Aorta (tissue), 5 donors: Measurements from ENCODE around the gene NDUFV1. TPM values are rescaled to one million over a fixed set of nuclear protein-coding genes. Genes with fewer than 3 reads are reported as not detected.
"Not testable (repeated sequence)": the region's sequence is repeated elsewhere in the genome, so short reads cannot be mapped to it uniquely, and the experiment has no call there.

Experiments used
- ATAC-seq: fragments of 200-7000 bp; cut with Tn5 transposase; one replicate; pipeline ENCODE4 v1.9.1; 2022; ENCODE audit warnings: moderate library complexity; ENCODE audit not compliant: low FRiP score
- DNase-seq, 2 donors: peaks; one replicate each; pipeline ENCODE4 v3.0.0-alpha.2; 2020
- H3K27ac ChIP-seq, 2 donors: one replicate each; pipeline ENCODE4 v1.5.1; 2013; ENCODE audit warnings: low read length in 2 of 2, mild to moderate bottlenecking in 2 of 2, moderate library complexity in 2 of 2, control low read depth in 1 of 2, inconsistent platforms in 1 of 2, low read depth in 1 of 2
- H3K27me3 ChIP-seq, 2 donors: one replicate each; pipeline ENCODE4 v1.6.1; 2013; ENCODE audit warnings: control low read depth in 1 of 2, low read length in 1 of 2, mild to moderate bottlenecking in 1 of 2, moderate library complexity in 1 of 2; ENCODE audit not compliant: insufficient read depth in 2 of 2, control insufficient read depth in 1 of 2
- H3K36me3 ChIP-seq, 2 donors: one replicate each; pipeline ENCODE4 v1.6.1; 2013; ENCODE audit warnings: control low read depth in 1 of 2, low read length in 1 of 2, mild to moderate bottlenecking in 1 of 2; ENCODE audit not compliant: insufficient read depth in 2 of 2, control insufficient read depth in 1 of 2
- H3K4me1 ChIP-seq, 2 donors: one replicate each; pipeline ENCODE4 v1.6.1; 2013; ENCODE audit warnings: low read length in 2 of 2, control low read depth in 1 of 2, mild to moderate bottlenecking in 1 of 2, moderate library complexity in 1 of 2; ENCODE audit not compliant: insufficient read depth in 2 of 2, control insufficient read depth in 1 of 2
- H3K4me3 ChIP-seq, 2 donors: one replicate each; pipeline ENCODE4 v1.5.1; 2013; ENCODE audit warnings: low read length in 2 of 2, control low read depth in 1 of 2, mild to moderate bottlenecking in 1 of 2
- H3K9me3 ChIP-seq: one replicate; pipeline ENCODE4 v1.6.1; 2013; ENCODE audit warnings: mild to moderate bottlenecking, low read length; ENCODE audit not compliant: control insufficient read depth
- WGBS, 2 donors: extraction: QIAGEN DNeasy Blood & Tissue Kit; methylation state at CpG; one replicate each; pipeline ENCODE4 v1.1.7; 2013; 5-methylcytosine and 5-hydroxymethylcytosine counted together
- intact Hi-C, 2 donors: fragments of 100-400 bp; cut with DNase I; formaldehyde crosslinking; loops; one replicate each; pipeline versions ENCODE4 v1.14.2 to v1.15.0; 2022
- polyA plus RNA-seq, 2 donors: library from polyadenylated mRNA; stranded (reverse); fragments of 200-250 nt; gene quantifications; one replicate each; pipeline ENCODE4 v1.2.3, GENCODE V29; 2013
- total RNA-seq, 2 donors: library from RNA; stranded (reverse); fragmentation: NEBNext Ultra II Directional; extraction: Animal tissue kit (Norgen Biotek cat#: 25700); gene quantifications; one replicate each; pipeline ENCODE4 v1.2.1, GENCODE V29; 2021
- donor health status: healthy with polysubstance abuse.
- donor health status: Bipolar disorder and iron deficiency.
- donor health status: DM: no; HTN: no; CAD: no.
- donor health status: DM: no; HTN: no; CAD: no.
- donor health status: DM: yes; HTN: yes; CAD: no.

NDUFV1 gene
- total and polyA plus RNA-seq, 4 donors: 104 to 295 (median 118) TPM

DNA sequence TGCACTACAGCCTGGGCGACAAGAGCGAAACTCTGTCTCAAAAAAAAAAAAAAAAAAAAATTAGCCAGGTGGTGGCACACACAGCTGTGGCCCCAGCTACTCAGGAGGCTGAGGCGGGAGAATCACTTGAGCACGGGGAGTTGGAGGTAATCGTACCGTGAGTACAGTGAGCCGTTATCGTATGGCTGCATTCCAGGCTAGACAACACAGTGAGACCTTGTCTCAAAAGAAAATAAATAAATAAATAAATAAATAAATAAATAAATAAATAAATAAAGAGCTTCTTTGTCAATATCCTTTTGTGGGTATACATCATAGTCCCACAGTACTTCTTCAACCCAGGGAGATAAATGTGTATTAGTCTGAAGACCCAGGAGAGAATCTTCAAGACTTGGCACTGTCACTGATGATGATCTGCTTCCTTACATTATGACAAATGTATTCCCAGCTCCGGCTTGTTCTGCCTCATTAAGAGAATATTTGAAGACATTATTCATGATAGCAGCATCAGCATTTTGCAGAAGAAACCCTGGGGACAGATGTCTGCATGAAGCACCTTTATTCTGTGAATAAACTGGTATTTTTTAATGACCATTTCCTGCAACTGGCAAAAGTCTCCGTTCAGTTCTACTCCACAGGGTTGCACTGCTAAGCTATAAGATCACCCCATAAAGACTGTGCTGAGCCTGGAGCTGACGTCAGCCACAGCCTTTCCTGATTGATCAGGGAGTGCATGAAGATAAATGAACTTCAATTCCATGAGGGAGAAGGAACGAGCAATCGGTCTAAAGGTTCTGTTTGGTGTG, 45.4 kb downstream of the NDUFV1 start:
- intact Hi-C loops: no loop called here
- DNase-seq (no peak), ATAC-seq (no peak)
- Histone ChIP-seq H3K4me3 (no peak overlapping the region), H3K4me1 (no peaks in the 10 kb centered on the region), H3K27ac (no peak overlapping the region), H3K27me3 (no peaks in the 10 kb centered on the region), H3K9me3 (no peaks in the 10 kb centered on the region), H3K36me3 (no peaks in the 10 kb centered on the region)
- 45 to 51% methylated on average over 13 of the region's 13 CpGs for WGBS, 2 donors

DNA sequence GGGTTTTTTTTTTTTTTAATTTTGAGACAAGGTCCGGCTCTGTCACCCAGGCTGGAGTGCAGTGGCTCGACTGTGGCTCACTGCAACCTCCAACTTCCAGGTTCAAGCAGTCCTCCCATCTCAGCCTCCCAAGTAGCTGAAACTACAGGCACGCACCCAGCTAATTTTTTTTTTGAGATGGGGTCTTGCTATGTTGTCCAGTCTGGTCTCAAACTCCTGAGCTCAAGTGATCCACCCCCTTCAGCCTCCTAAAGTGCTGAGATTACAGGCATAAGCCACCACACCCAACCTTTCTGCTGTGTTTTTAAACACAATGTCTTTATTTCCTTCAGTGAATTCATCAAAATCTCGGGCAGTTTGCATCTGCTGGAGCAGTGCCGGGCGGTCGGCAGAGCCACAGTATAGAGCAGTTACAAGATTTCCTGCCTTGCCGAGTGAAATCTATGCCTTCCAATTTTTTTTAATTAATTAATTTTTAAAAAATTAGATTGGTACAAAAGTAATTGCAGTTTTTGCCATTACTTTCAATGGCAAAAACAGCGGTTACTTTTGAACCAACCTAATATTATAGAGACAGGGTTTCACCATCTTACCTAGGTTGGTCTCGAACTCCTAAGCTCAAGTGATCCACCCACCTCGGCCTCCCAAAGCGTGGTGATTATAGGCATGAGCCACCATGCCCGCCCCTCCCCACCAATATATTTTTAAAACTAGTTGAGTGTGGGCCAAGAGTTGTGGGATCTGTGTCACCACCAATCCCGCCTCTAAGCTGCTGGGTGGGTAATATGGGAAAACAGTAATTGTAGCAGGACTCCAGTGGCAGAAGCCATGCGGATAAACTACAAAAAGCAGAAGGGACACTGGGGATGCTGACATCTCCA, 46.5 kb downstream of the NDUFV1 start:
- Histone ChIP-seq H3K36me3 (no peaks in the 10 kb centered on the region), H3K27me3 (no peaks in the 10 kb centered on the region), H3K4me3 (no peak overlapping the region), H3K9me3 (no peaks in the 10 kb centered on the region), H3K4me1 (no peaks in the 10 kb centered on the region), H3K27ac (no peak overlapping the region)
- intact Hi-C loops: no loop called here
- ATAC-seq: no peak
- peak in 1 of 2 donors; percentile 25 for DNase-seq
- whole genome bisulfite sequencing, 2 donors: 67 to 76% methylated on average over 15 of the region's 15 CpGs

DNA sequence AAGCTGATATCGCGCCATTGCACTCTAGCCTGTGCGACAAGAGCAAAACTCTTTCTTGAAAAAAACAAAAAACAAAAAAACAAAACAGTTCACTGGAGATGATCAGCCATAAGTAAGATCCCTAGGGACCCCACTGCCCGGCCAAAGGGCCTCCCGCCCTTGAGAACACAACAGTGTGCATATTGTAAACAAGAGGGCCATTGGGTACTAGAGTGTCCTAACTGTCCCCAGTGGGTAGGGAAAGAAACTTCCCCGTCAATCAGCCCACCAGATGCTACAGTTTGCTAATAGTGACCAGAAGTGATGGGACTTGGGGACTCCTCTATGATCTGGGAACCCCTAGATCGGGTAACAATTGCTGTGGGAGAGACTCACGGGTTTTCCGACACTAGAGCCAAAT, 47.5 kb downstream of the NDUFV1 start:
- no peaks in the 10 kb centered on the region for H3K27me3 ChIP-seq
- peak in 1 of 2 donors; percentile 31 for DNase-seq

DNA sequence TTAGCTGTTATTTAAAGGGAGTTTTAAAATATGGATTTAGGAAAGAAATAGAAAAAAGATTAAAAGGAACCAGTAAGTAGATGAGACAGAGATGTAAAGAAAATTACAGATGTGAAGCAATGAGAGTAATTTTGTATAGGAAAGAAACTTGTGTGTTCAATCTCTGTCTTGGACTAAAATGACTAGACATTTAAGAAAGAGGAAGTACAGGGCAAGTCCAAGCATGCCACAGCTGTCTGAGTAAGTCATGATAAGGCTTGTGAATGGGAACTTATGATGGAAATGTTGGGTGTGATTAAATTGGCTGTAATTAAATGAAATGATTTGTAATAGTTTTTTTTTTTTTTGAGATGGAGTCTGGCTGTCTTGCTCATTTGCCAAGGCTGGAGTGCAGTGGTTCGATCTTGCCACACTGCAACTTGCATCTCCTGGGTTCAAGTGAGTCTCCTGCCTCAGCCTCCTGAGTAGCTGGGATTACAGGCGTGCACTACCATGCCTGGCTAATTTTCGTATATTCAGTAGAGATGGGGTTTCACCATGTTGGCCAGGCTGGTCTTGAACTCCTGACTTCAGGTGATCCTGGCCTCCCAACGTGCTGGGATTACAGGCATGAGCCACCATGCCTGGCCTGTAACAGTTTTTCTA, 49.7 kb downstream of the NDUFV1 start:
- ATAC-seq: no peak
- Histone ChIP-seq H3K36me3 (no peaks in the 10 kb centered on the region), H3K4me3 (no peak overlapping the region), H3K4me1 (no peaks in the 10 kb centered on the region), H3K9me3 (no peaks in the 10 kb centered on the region), H3K27ac (no peak overlapping the region), H3K27me3 (no peaks in the 10 kb centered on the region)
- intact Hi-C loops: loop anchor here in 1 of 2 donors (5.0 kb wide), 1 partner anchor 74 kb away; the partner anchor contains the start of gene GSTP1
- WGBS, 2 donors: 95% methylated on average over 4 of the region's 4 CpGs
- DNase-seq: no peak

More for the DNA sequence above, 47.5 kb downstream of the NDUFV1 start:
- Histone ChIP-seq H3K36me3 (no peaks in the 10 kb centered on the region), H3K27ac (no peak overlapping the region), H3K4me3 (no peak overlapping the region), H3K4me1 (no peaks in the 10 kb centered on the region), H3K9me3 (no peaks in the 10 kb centered on the region)
- WGBS, 2 donors: 76 to 77% methylated on average over 9 of the region's 9 CpGs
- ATAC-seq: no peak
- intact Hi-C loops: no loop called here

- H3K27ac ChIP-seq: peak overlapping the region in 1 of 2 donors; percentile 65
- no peaks in the 10 kb centered on the region for H3K36me3 ChIP-seq
- no peak for DNase-seq
- H3K4me1 ChIP-seq: no peaks in the 10 kb centered on the region
- H3K4me3 ChIP-seq: no peak overlapping the region
- intact Hi-C loops: loop anchor here in 1 of 2 donors (5.0 kb wide), 1 partner anchor 75 kb away; the partner anchor contains the start of gene GSTP1
- H3K9me3 ChIP-seq: no peaks in the 10 kb centered on the region
- WGBS, 2 donors: 31% methylated on average over 3 of the region's 3 CpGs
- no peak for ATAC-seq
- H3K27me3 ChIP-seq: no peaks in the 10 kb centered on the region
These were observed 50.6 kb downstream of the NDUFV1 start for GRCh38 chr11:67657300-67657699.

DNA sequence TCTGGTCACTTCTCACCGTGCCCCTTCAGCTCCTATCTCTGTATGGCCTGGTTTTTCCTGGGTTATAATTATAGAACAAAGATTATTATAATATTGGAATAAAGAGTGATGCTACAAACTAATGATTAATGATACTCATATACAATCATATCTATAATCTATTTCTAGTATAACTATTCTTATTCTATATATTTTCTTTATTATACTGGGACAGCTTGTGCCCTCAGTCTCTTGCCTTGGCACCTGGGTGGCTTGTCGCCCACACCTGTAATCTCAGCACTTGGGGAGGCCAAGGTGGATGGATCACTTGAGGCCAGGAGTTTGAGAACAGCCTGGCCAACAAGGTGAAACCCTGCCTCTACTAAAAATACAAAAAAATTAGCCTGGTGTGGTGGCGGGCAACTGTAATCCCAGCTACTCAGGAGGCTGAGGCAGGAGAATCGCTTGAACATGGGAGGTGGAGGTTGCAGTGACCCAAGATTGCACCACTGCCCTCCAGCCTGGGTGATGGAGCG, 53.0 kb downstream of the NDUFV1 start:
- ATAC-seq, H3K4me3 ChIP-seq, H3K27ac ChIP-seq, H3K4me1 ChIP-seq, H3K27me3 ChIP-seq, H3K36me3 ChIP-seq, H3K9me3 ChIP-seq: not testable (repeated sequence)
- peak in 1 of 2 donors; percentile 21 for DNase-seq
- intact Hi-C loops: loop anchor here (2.0 to 5.0 kb wide), 3 partner anchors 29 to 82 kb away; partner anchors contain the start of gene GSTP1 (in 1 of the 2)
- WGBS, 2 donors: 58 to 60% methylated on average over 5 of the region's 5 CpGs

DNA sequence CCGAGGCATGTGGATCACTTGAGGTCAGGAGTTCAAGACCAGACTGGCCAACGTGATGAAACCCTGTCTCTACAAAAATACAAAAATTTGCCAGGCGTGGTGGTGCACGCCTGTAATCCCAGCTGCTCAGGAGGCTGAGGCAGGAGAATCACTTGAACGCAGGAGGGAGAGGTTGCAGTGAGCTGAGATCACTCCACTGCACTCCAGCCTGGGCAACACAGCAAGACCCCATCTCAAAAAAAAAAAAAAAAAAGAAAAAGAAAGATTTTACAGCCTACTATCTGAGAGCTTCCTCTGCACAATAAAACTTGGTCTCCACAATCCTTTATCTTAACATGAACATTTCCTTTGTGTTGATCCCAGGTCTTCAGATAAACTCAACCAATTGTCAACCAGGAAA, 54.0 kb downstream of the NDUFV1 start:
- not testable (repeated sequence) for H3K27ac ChIP-seq, H3K9me3 ChIP-seq, H3K27me3 ChIP-seq, DNase-seq, H3K4me3 ChIP-seq, ATAC-seq, H3K4me1 ChIP-seq, H3K36me3 ChIP-seq
- intact Hi-C loops: loop anchor here in 1 of 2 donors (5.0 kb wide), 1 partner anchor 83 kb away; no protein-coding TSS in a partner anchor
- WGBS, 2 donors: 70 to 79% methylated on average over 5 of the region's 5 CpGs
